SH-SY5Y (cell line): Measurements from ENCODE around the gene LRRC73.

ENCODE experiments used
- GATA2 ChIP-seq: IDR thresholded peaks from 2 replicates; pipeline ENCODE4 v1.6.1; 2011; ENCODE audit warnings: mild to moderate bottlenecking, low read depth, low read length
- GATA3 ChIP-seq: IDR thresholded peaks from 2 replicates; pipeline ENCODE4 v1.6.1; 2011; ENCODE audit warnings: low read depth, mild to moderate bottlenecking, low read length, moderate library complexity

LRRC73 gene

GRCh38 chr6:43460032-43460431 is 50.1 kb downstream of the LRRC73 start:
- TF ChIP-seq GATA3 (no peak), GATA2 (no peak)

- TF ChIP-seq GATA2 (no peak), GATA3 (no peak)
Observed at GRCh38 chr6:43459535-43459934, 50.6 kb downstream of the LRRC73 start.

GRCh38 chr6:43457643-43458042 is 52.5 kb downstream of the LRRC73 start:
- TF ChIP-seq GATA3: no peak
- no peak for TF ChIP-seq GATA2
